Gastroesophageal sphincter (tissue), 3 donors: ENCODE measurements around the gene JPT2.

Source experiments
- CTCF ChIP-seq, 4 experiments: fragments of 200-600 bp in 2 of 4; fragments of 450-650 bp in 2 of 4; sonication (generic) in 1 of 4; IDR thresholded peaks; one replicate each; pipeline ENCODE4 v1.5.1; 2017 to 2019; ENCODE audit warnings: antibody characterized with exemption in 4 of 4, mild to moderate bottlenecking in 2 of 4, moderate library complexity in 2 of 4
- POLR2A ChIP-seq, 2 donors: fragments of 450-650 bp; IDR thresholded peaks; one replicate each; pipeline ENCODE4 v1.6.1; 2017; ENCODE audit warnings: antibody characterized with exemption in 2 of 2, mild to moderate bottlenecking in 2 of 2, moderate library complexity in 1 of 2
- POLR2AphosphoS5 ChIP-seq: sonication (generic); formaldehyde crosslinking; IDR thresholded peaks from one replicate; pipeline ENCODE4 v1.6.1; 2017; ENCODE audit warnings: antibody characterized with exemption

GRCh38 chr16:1713933-1714332 lies 35.9 kb downstream of the JPT2 start:
- TF ChIP-seq CTCF (IDR thresholded peaks at IDR 0.05), result no peak
- TF ChIP-seq POLR2AphosphoS5, result no peak
- TF ChIP-seq POLR2A (IDR thresholded peaks at IDR 0.05), result no peak
